Measurements from ENCODE around the gene ZDHHC7.

ZDHHC7 gene

GRCh38 chr16:84932681-84933080 lies 78.7 kb downstream of the ZDHHC7 start:
- DNase-seq = no peak

GRCh38 chr16:84931506-84931905 lies 79.8 kb downstream of the ZDHHC7 start:
- no peak for DNase-seq

GRCh38 chr16:84931107-84931494 lies 80.2 kb downstream of the ZDHHC7 start:
- DNase-seq = no peak

- DNase-seq = no peak
These were observed 80.8 kb downstream of the ZDHHC7 start for GRCh38 chr16:84930298-84931106.

- DNase-seq = no peak
These were observed 81.7 kb downstream of the ZDHHC7 start for GRCh38 chr16:84929421-84930297.

- no peak for DNase-seq
These were observed 82.5 kb downstream of the ZDHHC7 start for GRCh38 chr16:84928679-84929420.

GRCh38 chr16:84927621-84928591 lies 83.4 kb downstream of the ZDHHC7 start:
- no peak for DNase-seq

GRCh38 chr16:84926462-84926861 lies 84.9 kb downstream of the ZDHHC7 start:
- DNase-seq = no peak

GRCh38 chr16:84925773-84926372 lies 85.5 kb downstream of the ZDHHC7 start:
- DNase-seq = no peak

GRCh38 chr16:84925092-84925772 lies 86.1 kb downstream of the ZDHHC7 start:
- DNase-seq = no peak

- no peak for DNase-seq
These were observed 86.8 kb downstream of the ZDHHC7 start for GRCh38 chr16:84924331-84925091.

Data from fibroblast of skin of right quadriceps (primary cell).